Uterus (tissue), 2 donors: ENCODE results near the gene RIF1.

Experiments
- CTCF ChIP-seq, 4 experiments: fragments of 200-600 bp in 2 of 4; fragments of 450-650 bp in 2 of 4; sonication (generic) in 2 of 4; IDR thresholded peaks; one replicate each; pipeline ENCODE4 v1.5.1; 2016 to 2019; ENCODE audit warnings: antibody characterized with exemption in 4 of 4, mild to moderate bottlenecking in 2 of 4, moderate library complexity in 1 of 4
- POLR2A ChIP-seq, 2 donors: fragments of 450-650 bp; IDR thresholded peaks; one replicate each; pipeline ENCODE4 v1.6.1; 2016; ENCODE audit warnings: antibody characterized with exemption in 2 of 2, mild to moderate bottlenecking in 1 of 2, moderate library complexity in 1 of 2

GRCh38 chr2:151482171-151482725 lies 72.5 kb downstream of the RIF1 start:
- TF ChIP-seq POLR2A (IDR thresholded peaks at IDR 0.05) (no peak), CTCF (IDR thresholded peaks at IDR 0.05) (no peak)
